ENCODE measurements around the gene RPL7A. TPM values are rescaled to one million over a fixed set of nuclear protein-coding genes. Genes with fewer than 3 reads are reported as not detected.
"Not testable (repeated sequence)": the region's sequence is repeated elsewhere in the genome, so short reads cannot be mapped to it uniquely, and the experiment has no call there.

The RPL7A gene
- total RNA-seq (1,813 TPM), polyA plus RNA-seq (1,000 to 10,000 TPM in 2 of 4 donors, 100 to 1,000 TPM in 2; 747 to 1,102 (median 951) TPM)

GRCh38 chr9:133347985-133348717 lies at the start of gene RPL7A, which contains the start of gene MED22:
RPL7A (plus strand) TSS chr9:133348218; CDS start chr9:133348244, 26 bp downstream.
MED22 (minus strand) TSS chr9:133348131; CDS start chr9:133346662, 1,469 bp downstream.
- H3K27ac Mint-ChIP-seq = peak within 1 kb of the TSS; percentile 96 to 100 (median 98)
- no peaks in the 10 kb centered on the region for H3K27me3 Mint-ChIP-seq
- peak within 1 kb of the TSS; percentile 95 to 100 (median 98) for H3K4me3 Mint-ChIP-seq
- peaks cover 28% of the 10 kb centered on the region for H3K36me3 Mint-ChIP-seq
- peaks cover 31% of the 10 kb centered on the region for H3K4me1 ChIP-seq (ENCODE audit: control insufficient read depth, insufficient read depth, low read length, poor library complexity, severe bottlenecking)
- peaks cover 56% of the 10 kb centered on the region for H3K36me3 ChIP-seq (ENCODE audit: control insufficient read depth, insufficient read depth, low read length)
- peaks cover 0 to 39% (median 27%) of the 10 kb centered on the region in 4 donors for H3K4me1 Mint-ChIP-seq
- H3K4me3 ChIP-seq (ENCODE audit: low read depth, low read length) = peak within 1 kb of the TSS; percentile 76
- peak within 1 kb of the TSS; percentile 89 for H3K27ac ChIP-seq (ENCODE audit: insufficient read depth, low read length, poor library complexity, severe bottlenecking)
- H3K9me3 ChIP-seq (ENCODE audit: control insufficient read depth in 2 of 2, low read length in 2 of 2) = no peaks in the 10 kb centered on the region
- ATAC-seq (ENCODE audit: low read depth in 2 of 2) (peak; percentile 93 to 94), DNase-seq (peak; percentile 88 to 97 (median 95))
- H3K9me3 Mint-ChIP-seq = no peaks in the 10 kb centered on the region
- H3K27me3 ChIP-seq (ENCODE audit: control insufficient read depth, insufficient read depth, low read length) = no peaks in the 10 kb centered on the region

- not testable (repeated sequence) for H3K27me3 ChIP-seq (ENCODE audit: control insufficient read depth, insufficient read depth, low read length); ATAC-seq (ENCODE audit: low read depth in 2 of 2); H3K9me3 Mint-ChIP-seq; H3K4me1 ChIP-seq (ENCODE audit: control insufficient read depth, insufficient read depth, low read length, poor library complexity, severe bottlenecking); H3K4me1 Mint-ChIP-seq; H3K9me3 ChIP-seq (ENCODE audit: control insufficient read depth in 2 of 2, low read length in 2 of 2); DNase-seq; H3K36me3 ChIP-seq (ENCODE audit: control insufficient read depth, insufficient read depth, low read length); H3K27ac ChIP-seq (ENCODE audit: insufficient read depth, low read length, poor library complexity, severe bottlenecking); H3K36me3 Mint-ChIP-seq; H3K4me3 Mint-ChIP-seq; H3K4me3 ChIP-seq (ENCODE audit: low read depth, low read length); H3K27ac Mint-ChIP-seq
- peaks cover 18% of the 10 kb centered on the region for H3K27me3 Mint-ChIP-seq
Measured at GRCh38 chr9:133299996-133300395, 48.0 kb upstream of the RPL7A start.

GRCh38 chr9:133301253-133302230 lies 46.5 kb upstream of the RPL7A start:
- no peak overlapping the region for H3K27ac ChIP-seq (ENCODE audit: insufficient read depth, low read length, poor library complexity, severe bottlenecking)

GRCh38 chr9:133303266-133304157 lies 44.5 kb upstream of the RPL7A start:
- Mint-ChIP-seq H3K9me3 (no peaks in the 10 kb centered on the region), H3K4me1 (no peaks in the 10 kb centered on the region), H3K4me3 (no peak overlapping the region), H3K27ac (no peak overlapping the region), H3K27me3 (peaks cover 4% of the 10 kb centered on the region), H3K36me3 (no peaks in the 10 kb centered on the region)
- H3K9me3 ChIP-seq (ENCODE audit: control insufficient read depth in 2 of 2, low read length in 2 of 2) = no peaks in the 10 kb centered on the region
- no peaks in the 10 kb centered on the region for H3K36me3 ChIP-seq (ENCODE audit: control insufficient read depth, insufficient read depth, low read length)
- H3K27ac ChIP-seq (ENCODE audit: insufficient read depth, low read length, poor library complexity, severe bottlenecking) = no peak overlapping the region
- DNase-seq (no peak), ATAC-seq (ENCODE audit: low read depth in 2 of 2) (no peak)
- H3K4me1 ChIP-seq (ENCODE audit: control insufficient read depth, insufficient read depth, low read length, poor library complexity, severe bottlenecking) = no peaks in the 10 kb centered on the region
- no peaks in the 10 kb centered on the region for H3K27me3 ChIP-seq (ENCODE audit: control insufficient read depth, insufficient read depth, low read length)
- H3K4me3 ChIP-seq (ENCODE audit: low read depth, low read length) = no peak overlapping the region

More at GRCh38 chr9:133301253-133302230, 46.5 kb upstream of the RPL7A start:
- Histone ChIP-seq H3K36me3 (ENCODE audit: control insufficient read depth, insufficient read depth, low read length) (no peaks in the 10 kb centered on the region), H3K4me1 (ENCODE audit: control insufficient read depth, insufficient read depth, low read length, poor library complexity, severe bottlenecking) (no peaks in the 10 kb centered on the region), H3K4me3 (ENCODE audit: low read depth, low read length) (no peak overlapping the region), H3K27me3 (ENCODE audit: control insufficient read depth, insufficient read depth, low read length) (peaks cover 2% of the 10 kb centered on the region), H3K9me3 (ENCODE audit: control insufficient read depth in 2 of 2, low read length in 2 of 2) (no peaks in the 10 kb centered on the region)
- Mint-ChIP-seq H3K4me3 (no peak overlapping the region), H3K4me1 (no peaks in the 10 kb centered on the region), H3K36me3 (no peaks in the 10 kb centered on the region), H3K27me3 (peaks cover 18% of the 10 kb centered on the region), H3K27ac (no peak overlapping the region), H3K9me3 (no peaks in the 10 kb centered on the region)
- ATAC-seq (ENCODE audit: low read depth in 2 of 2) = no peak
- no peak for DNase-seq

- H3K36me3 ChIP-seq (ENCODE audit: control insufficient read depth, insufficient read depth, low read length) = no peaks in the 10 kb centered on the region
- no peaks in the 10 kb centered on the region for H3K36me3 Mint-ChIP-seq
- no peaks in the 10 kb centered on the region for H3K9me3 ChIP-seq (ENCODE audit: control insufficient read depth in 2 of 2, low read length in 2 of 2)
- H3K4me1 Mint-ChIP-seq = no peaks in the 10 kb centered on the region
- no peak overlapping the region for H3K27ac Mint-ChIP-seq
- no peaks in the 10 kb centered on the region for H3K4me1 ChIP-seq (ENCODE audit: control insufficient read depth, insufficient read depth, low read length, poor library complexity, severe bottlenecking)
- peaks cover 6% of the 10 kb centered on the region for H3K27me3 Mint-ChIP-seq
- H3K27ac ChIP-seq (ENCODE audit: insufficient read depth, low read length, poor library complexity, severe bottlenecking) = no peak overlapping the region
- H3K4me3 ChIP-seq (ENCODE audit: low read depth, low read length) = no peak overlapping the region
- H3K4me3 Mint-ChIP-seq = no peak overlapping the region
- H3K9me3 Mint-ChIP-seq = peaks cover 0 to 2% (median 0%) of the 10 kb centered on the region in 7 donors
- ATAC-seq (ENCODE audit: low read depth in 2 of 2) (no peak), DNase-seq (no peak)
- H3K27me3 ChIP-seq (ENCODE audit: control insufficient read depth, insufficient read depth, low read length) = no peaks in the 10 kb centered on the region
Measured at GRCh38 chr9:133304158-133304470, 43.9 kb upstream of the RPL7A start.

GRCh38 chr9:133304477-133305377 lies 43.3 kb upstream of the RPL7A start:
- no peaks in the 10 kb centered on the region for H3K9me3 ChIP-seq (ENCODE audit: control insufficient read depth in 2 of 2, low read length in 2 of 2)
- peaks cover 0 to 2% (median 0%) of the 10 kb centered on the region in 7 donors for H3K9me3 Mint-ChIP-seq

More at GRCh38 chr9:133304477-133305377, 43.3 kb upstream of the RPL7A start:
- ATAC-seq (ENCODE audit: low read depth in 2 of 2) (no peak), DNase-seq (no peak)
- Histone ChIP-seq H3K4me3 (ENCODE audit: low read depth, low read length) (no peak overlapping the region), H3K4me1 (ENCODE audit: control insufficient read depth, insufficient read depth, low read length, poor library complexity, severe bottlenecking) (no peaks in the 10 kb centered on the region), H3K27ac (ENCODE audit: insufficient read depth, low read length, poor library complexity, severe bottlenecking) (no peak overlapping the region), H3K27me3 (ENCODE audit: control insufficient read depth, insufficient read depth, low read length) (no peaks in the 10 kb centered on the region), H3K36me3 (ENCODE audit: control insufficient read depth, insufficient read depth, low read length) (no peaks in the 10 kb centered on the region)
- peaks cover 4% of the 10 kb centered on the region for H3K36me3 Mint-ChIP-seq
- H3K4me1 Mint-ChIP-seq = no peaks in the 10 kb centered on the region
- H3K27ac Mint-ChIP-seq = peak overlapping the region in 1 of 3 donors; percentile 52
- peaks cover 12% of the 10 kb centered on the region for H3K27me3 Mint-ChIP-seq
- no peak overlapping the region for H3K4me3 Mint-ChIP-seq
